GM19240 (cell line): ENCODE measurements around the gene SH3TC1.
A peak's percentile ranks its signal among the peaks of the same experiment; 100 is the strongest.

Source experiments
- DNase-seq: peaks from one replicate; pipeline ENCODE4 v3.0.0; 2011; ENCODE audit warnings: low spot score; ENCODE audit not compliant: insufficient read length

The SH3TC1 gene

DNA sequence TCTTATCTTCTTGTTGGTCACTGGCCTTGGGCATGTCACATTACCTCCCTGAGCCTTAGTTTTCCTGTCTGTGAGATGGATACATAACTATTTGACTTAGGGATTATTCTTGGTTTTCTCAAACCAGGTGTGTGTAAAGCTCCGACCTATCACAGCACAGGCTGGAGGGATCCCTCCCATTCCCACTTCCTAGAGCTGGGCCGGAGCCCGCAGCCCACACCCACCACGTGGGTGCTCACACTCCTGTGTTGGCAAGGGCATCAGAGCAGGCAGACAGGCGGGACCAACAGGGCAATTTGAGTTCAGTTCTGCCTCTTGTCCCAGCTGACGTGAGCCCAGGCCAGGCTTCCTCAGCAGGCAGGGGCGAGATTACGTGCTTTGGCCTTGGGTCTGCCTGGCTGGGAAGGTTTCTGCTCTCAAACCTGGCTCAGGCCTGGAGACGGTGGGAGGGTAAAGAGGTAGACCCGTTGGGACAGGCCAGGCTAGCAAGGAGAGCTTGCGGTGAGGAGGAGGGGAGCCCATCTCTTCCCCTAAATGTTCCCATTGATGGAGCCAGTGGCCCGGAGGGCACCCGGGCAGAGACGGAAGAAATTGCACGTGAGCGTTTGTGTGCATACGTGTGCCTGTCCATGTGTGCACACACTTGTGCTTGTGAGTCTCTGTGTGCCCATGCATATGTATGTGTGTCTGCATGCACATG lies 734 bp upstream of the SH3TC1 start:
- DNase-seq: no peak

DNA sequence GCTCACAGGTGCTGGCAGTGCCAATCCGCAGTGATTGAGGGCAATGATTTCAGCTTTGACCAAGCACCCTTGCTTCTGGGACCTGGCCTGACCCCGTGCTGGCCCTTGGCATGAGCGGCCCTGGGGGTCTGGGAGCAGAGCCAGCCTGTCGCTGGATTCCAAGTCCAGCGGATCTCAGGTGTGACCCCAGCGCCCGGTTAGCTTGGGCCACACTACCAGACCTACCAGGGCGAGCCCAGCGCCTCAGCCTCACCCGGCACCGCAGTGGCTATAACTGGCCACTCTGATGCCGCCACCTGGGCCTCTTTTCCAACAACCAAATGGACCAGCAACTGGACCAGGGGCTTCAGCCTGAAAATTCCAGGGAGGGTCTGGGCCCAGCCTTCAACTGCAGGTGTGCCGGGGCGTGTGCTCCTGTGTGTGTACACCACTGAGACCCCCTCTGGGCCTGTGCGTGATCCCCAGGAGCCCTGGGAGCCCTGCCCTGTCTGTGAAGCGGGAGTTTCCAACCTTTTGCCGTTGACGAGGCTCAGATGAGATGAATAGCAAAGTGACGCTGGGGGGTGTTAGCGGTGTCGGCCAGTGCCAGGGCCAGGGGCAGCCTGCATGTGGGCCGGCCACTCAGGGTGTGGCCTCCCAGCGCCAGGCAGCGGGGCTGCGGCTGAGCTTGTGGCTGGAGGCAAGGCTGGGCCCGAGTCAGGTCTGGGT lies 658 bp downstream of the SH3TC1 start:
- no peak for DNase-seq

DNA sequence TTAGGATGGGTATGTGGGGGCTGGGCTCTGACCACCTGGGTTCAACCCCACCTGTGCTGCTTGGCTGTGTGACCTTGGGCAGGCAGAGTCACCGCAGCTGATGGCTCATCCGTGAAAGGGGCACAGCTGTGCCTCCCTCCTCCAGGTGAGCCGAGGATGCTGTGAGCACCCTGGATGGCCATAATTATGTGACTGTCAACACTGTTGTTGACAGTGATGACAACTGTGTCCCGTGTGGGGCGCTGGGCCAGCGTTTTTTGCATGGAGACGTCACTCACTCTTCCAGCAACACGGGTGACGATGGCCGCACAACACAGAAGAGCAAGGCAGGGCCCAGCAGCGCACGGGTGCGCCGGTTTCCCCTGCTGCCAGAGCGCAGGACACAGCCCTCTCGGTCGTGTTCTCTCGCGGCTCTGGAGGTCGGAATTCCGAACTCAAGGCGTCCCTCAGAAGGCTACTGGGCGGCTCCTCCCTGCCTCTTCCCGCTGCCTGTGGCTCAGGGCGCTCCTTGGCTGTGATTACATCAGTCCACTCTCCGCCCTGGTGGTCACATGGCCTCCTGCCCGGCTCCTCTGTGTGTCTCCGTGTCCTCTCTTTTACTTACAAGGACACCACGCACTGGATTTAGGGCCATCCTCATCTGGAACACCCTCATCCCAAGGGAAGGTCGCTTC lies 1.3 kb downstream of the SH3TC1 start:
- DNase-seq: no peak

DNA sequence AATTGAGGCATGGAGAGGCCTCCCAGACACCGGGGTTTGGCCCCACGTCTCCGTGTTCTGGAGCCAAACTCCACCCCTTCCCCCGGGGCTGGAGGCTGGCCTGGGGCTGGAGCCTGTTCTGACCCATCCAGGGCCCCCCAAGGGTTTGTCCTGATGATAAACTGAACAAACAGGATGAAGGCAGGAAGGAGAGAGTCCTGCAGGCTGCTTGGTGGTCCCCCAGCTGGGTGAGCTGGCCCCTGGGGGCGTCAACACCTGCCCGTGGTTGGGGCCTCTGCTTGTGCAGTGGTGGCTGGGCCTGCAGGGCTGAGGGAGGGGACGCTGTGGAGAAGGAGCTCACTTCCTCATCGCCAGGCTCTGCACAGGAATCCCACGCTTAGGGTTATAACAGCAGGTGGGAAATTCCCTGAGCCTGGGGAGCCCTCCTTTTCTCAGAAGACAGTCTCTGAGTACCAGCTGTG lies 2.3 kb downstream of the SH3TC1 start:
- peak; percentile 53 for DNase-seq

DNA sequence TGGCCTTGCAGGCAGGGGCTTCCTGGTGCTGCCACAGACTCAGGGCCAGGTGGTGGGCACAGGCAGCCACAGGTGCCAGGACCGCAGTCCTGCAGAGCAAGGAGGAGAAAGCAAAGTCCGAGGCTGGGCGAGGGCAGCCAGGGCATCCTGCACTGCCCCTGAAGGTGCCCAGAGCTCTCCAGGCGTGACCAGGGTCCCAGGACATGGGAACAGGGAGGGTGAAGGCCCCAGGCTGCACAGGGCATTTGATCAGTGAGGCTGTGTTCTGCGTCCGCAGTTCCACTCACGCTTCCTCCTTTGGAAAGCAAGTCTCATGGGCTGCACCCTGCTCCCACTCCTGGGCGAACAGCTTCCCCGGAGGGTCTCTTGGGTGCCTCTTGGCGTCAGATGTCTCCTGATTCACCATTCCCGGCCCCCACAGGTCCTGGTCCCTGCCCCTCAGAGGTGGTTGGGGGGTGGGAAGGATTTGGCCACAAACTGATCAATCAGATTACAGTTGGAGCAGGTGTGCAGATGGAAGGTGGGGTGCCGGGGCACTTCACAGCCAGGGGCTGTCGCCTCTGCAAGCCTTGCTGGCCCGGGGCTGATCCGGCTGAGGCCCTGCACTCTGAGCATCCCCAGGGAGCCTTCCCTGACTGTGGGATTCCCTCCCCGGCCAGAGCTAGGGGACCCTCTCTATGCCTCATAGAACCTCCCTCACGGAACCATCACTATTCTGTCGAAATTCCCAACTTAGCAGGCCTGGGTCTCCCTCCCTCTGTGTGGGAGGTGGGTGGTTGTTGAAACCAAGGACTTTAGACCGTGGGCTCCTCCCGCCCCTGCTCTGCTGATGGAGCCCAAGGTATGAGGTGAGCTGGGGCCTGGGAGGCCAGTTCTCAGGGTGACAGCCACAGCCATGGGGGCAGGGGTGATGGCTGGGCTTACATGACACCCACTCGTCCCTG lies 3.3 kb downstream of the SH3TC1 start:
- DNase-seq: no peak

DNA sequence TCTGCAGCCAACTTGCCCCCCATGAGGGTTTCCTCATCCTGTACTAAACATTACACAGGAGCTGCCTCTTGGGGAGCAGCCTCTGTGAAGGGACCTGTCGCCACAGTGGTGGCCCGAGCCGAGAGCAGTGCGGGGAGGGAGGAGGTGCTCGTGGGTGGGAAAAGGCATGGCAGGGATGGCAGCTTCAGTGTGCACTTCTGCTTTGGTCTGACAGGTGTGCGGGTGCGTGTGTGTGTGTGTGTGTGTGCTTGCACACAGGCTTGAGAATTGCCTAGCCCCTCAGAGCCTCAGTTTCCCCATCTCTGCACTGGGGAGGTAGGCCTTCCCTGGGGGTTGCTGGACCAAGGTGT lies 3.9 kb downstream of the SH3TC1 start:
- no peak for DNase-seq

DNA sequence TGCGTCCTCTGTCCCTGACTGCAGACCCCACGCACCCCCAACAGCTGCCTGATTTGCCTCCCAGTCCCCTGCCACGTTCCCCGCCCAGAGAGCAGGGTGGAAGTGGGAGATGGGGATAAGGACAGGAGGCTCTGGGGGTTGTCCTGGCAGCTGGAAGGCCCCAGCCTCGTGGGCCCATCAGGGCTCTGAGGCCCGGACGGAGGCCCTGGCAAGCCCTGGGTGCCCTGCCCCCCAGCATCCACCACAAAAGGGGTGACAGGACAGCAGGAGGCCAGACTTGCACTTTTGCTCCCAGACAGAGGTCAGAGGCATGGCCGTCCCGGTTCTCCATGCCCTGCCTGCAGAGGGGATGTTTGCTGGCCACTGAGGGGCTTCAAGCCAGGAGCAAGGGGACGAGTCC lies 4.7 kb downstream of the SH3TC1 start:
- DNase-seq: no peak

DNA sequence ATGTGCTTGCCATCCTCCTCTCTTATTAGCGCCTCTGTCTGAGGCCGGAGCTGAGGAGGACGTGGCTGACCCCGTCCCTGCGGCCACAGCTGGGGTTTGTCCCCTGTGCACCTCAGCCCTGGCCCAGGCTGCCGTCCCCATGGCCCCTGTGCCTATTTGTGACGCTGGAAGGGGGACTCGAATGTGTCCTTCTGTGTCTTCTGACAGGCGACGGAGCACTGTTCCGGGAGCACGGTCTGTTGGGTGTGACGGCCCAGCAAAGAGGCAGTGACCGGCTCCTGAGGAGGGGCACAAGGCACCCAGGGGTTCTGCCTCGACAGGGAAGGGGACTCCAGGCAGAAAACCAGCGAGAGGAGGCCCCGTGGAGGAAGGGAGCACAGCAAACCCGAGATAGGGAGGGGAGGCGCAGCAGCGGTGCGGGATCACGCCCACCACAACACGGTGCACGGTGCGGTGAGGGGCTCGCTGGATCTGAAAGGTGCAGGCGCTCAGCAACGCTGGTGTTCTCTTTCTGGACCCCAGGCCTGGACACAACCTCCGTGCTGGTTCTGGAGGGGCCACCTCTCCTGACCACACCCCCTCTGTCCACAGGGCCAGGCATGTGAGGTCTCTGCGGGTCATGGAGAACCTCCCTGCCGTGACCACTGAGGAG lies 5.6 kb downstream of the SH3TC1 start:
- DNase-seq: no peak

DNA sequence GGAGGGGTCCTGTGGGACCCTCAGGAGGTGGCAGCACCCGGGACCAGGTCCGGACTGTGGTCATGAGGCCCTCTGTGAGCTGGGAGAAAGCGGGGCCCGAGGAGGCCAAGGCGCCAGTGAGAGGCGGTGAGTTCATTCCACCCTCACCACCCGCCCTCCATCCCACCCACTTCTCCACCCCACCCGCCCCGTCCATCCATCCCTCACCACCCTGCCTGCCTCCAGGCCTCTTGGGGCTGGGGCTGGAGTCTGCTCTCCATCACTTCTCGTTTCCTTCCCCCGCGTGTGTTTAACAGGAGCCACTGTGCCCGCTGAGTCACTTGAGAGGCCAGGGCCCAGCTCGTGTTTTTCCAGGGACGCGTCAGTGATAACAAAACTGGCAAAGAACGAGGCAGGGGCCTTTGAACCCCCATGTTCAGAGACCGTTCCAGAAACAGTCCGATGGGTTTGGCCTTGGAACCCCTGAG lies 6.2 kb downstream of the SH3TC1 start:
- no peak for DNase-seq

DNA sequence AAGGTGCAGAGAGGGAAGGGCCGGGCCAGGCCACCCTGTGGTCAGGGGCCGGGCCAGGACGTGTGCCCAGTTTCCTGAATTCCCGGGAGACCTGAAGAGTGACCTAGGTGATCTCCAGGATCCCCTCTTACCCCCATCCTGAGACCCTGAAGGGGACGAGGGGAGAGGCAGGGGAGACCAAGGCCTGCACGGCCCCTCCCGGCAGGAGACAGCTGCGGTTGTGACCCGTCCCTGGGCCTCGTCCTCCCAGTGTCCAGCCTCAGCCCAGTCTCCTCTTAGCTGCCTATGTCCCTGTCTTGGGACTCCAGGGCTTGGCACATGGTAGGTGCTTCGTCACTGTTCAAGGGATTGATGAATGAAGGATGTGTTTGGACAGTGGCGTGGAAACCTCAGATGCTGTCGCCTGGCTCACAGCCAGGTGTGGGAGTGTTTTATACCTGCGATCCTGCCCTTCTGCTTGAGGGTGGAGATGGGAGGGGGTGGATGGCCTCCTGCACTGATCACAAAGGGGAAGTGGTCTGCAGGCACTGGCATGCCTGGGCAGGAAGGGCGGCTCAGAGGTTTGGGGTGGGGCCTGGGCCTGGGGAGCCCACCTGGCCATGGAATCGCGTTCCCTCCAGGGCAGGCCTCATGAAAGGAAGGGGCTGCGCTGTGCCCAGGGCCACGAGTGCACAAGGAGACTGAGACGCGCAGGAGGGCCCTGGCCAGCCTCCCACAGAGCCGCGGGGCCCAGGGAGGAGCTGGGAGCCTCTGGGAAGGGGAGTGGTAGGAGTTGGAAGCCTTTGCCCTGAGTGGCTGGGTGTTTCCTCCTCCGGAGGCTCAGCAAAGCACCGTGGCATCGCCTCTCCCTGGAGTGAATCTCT lies 6.9 kb downstream of the SH3TC1 start:
- no peak for DNase-seq

DNA sequence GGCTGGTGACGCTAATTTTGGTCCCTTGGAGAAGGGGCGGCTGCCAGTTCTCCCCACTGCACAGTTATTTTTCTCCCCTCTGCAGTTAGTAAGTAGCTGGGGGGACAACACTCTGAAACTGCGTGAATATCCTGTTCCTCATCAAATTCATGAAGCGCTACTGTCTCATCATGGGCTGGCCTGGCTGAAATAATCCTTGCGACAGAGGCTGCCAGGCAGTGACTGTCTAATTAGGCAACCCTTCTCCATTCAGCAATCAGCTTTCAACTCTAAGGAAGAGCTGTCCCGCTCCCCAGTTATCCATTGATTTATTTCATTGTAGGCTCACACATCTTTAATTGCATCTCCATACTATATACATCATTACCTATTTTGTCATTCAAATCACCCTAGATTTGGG lies 8.2 kb downstream of the SH3TC1 start:
- DNase-seq: no peak

DNA sequence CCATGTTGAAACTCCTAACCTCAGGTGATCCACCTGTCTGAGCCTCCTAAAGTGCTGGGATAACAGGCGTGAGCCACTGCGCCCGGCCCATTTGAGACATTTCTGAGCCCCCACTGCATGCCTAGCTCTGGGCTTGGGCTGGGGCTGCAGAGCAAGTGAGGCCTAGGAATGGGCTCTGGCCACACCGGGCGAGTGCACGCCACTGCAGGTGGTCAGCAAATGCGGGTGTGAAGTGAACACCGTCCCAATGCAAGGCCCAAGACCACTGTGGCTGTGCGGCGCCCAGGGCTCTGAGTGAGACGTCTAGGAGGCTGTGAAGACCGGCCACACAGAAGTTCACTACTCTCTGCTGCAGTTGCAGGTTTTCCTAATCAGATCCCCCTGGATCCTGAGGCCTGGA lies 9.5 kb downstream of the SH3TC1 start:
- no peak for DNase-seq

DNA sequence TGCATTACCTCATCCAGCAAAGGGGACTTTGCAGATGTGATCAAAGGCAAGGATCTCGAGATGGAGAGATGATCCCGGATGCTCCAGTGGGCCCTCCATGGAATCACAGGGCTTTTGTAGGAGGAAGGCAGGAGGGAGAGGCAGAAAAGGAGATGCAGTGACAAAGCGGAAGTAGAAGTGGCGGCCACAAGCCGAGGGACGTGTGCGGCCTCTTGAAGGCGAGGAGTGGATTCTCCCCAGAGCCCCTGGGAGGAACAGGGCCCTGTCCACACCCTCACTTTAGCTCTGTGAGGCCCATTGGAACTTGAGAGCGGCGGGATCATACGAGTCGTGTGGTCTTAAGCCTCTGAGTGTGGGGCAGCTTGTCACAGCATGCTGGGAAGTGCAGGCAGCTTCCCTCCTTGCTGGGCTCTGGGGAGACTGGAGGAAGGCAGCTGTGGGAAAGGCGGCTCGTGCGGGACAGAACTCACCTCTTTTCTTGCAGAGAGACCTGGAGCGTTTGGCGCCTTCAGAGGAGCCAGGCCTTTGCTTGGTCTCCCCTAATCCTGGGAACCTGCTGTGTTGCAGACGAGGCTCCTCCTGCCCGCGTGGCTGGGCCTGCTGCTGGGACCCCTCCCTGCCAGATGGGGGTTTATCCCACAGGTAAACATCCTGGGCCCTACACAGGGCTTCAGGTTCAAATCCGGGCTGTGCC lies 10.2 kb downstream of the SH3TC1 start:
- DNase-seq: no peak

DNA sequence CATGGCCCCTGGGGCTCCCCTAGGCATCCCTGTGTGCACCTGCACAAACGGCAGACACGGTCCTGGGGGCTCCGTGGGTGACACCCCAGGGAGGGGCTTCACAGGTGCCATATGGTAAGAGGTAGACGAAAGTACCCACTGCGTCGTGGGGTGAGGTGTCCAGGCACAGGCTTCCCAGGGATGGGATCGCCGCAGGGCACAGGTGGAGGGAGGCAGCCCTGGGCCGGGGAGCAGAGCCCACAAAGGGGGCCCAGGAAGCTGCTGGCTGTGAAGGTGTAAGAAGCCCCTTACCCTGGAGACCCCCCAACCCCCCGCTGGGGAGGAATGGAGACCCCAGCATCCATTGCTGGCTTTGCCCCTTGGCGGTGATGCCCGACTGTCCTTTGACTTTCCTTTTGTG lies 10.9 kb downstream of the SH3TC1 start:
- no peak for DNase-seq

DNA sequence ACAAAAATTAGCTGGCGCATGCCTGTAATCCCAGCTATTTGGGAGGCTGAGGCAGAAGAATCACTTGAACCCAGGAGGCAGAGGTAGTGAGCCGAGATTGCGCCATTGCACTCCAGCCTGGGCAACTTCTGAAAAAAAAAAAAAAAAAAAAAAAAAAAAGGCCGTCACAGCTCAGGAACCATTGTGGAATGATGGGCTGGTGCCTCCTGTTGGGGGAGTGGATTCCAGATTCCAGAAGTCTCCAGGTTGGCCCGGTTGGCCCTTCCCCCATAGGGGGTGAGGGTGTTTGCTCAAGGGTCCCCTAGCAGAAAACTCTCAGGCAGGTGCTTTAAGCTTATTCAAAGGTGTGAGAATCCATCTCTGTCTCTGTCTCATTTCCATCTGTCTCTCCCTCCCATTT lies 11.5 kb downstream of the SH3TC1 start:
- DNase-seq: no peak

DNA sequence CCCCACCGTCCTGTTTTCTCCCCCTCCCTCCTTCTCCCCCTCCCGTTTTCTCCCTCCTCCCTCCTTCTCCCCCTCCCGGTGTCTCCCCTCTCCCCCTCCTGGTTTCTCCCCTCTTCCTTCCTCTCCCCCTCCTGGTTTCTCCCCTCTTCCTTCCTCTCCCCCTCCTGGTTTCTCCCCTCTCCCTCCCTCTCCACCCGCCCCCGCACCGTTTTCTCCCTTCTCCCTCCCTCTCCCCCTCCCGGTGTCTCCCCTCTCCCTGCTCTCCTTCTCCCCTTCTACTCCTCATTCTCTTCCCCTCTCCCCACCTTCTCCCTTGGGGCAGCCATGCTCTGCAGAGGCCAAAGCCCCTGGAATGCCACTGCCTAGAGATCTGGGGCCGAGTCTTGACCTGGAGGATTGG lies 12.2 kb downstream of the SH3TC1 start:
- DNase-seq: no peak

DNA sequence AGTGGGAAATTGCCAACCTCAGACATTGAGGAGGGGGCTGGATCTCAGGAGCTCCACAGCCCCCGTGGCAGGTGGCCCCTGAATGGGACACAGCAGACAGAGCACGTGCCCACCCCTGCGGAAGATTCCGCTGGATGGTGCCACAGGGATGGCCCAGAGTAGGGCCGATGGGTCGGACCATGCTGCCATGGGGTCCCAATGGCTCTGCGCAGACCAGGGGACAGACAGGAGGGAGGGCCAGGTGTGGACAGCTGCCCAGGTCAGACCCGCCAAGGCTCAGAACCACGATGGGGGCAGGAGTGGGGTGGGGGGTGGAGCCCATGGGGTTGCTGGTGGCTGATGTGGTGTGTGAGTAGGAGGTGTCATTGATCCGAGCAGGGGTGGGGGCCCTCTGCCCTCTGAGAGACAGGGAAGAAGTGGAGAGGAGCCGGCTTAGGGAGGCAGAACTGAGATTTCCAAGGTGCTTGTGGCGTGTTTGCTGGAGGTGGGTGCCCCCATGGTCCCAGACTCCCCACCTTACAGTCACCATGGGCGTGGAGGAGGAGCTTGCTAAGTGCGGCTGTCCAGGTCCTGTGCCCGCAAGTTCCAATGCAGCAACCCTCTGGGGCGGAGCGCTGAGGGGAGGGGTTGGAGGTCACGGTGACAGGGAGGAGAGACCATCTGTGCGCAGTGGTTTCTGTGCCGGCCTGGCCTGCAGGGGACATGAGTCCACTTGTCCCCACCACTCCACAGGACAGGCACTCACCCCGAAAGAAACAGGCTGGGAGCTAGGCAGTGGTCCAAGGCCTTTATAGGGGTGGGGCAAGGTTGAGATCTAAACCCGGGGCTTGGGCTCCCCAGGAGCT lies 12.9 kb downstream of the SH3TC1 start:
- DNase-seq: no peak

DNA sequence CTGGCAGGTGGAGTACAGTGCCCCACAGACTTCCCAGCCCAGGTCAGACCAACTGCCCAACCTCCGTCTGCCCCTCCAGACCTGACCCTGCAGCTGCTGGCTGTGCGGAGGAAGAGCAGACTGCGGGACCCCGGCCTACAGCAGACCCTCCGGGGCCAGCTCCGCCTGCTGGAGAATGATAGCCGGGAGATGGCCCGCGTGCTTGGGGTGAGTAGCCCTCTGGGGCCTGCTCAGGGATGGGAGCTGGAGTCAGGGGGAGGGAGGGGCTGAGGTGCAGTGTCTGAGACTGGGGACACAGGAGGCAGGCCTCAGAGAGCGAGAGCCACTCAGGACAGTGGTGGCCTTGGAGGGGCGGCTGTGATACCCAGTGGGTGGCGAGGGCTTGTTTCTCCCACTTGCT lies 13.5 kb downstream of the SH3TC1 start:
- no peak for DNase-seq
